ENCODE measurements around the gene ARAF. TPM values are rescaled to one million over a fixed set of nuclear protein-coding genes. Genes with fewer than 3 reads are reported as not detected.

Gene ARAF
- total RNA-seq, 1 donor from 2014 or later: 76.8 TPM

GRCh38 chrX:47610511-47610910 lies 49.5 kb downstream of the ARAF start:
- H3K27ac Mint-ChIP-seq: no peak overlapping the region
- no peaks in the 10 kb centered on the region for H3K36me3 Mint-ChIP-seq (ENCODE audit: insufficient read depth)
- H3K27me3 Mint-ChIP-seq: no peaks in the 10 kb centered on the region
- H3K4me1 Mint-ChIP-seq (ENCODE audit: low read depth): no peaks in the 10 kb centered on the region
- no peak for TF ChIP-seq CTCF (IDR thresholded peaks at IDR 0.05; ENCODE audit: unreplicated experiment)
- H3K9me3 Mint-ChIP-seq (ENCODE audit: low read depth): no peaks in the 10 kb centered on the region
- no peak for DNase-seq (ENCODE audit: low spot score, unreplicated experiment)
- no peak overlapping the region for H3K4me3 Mint-ChIP-seq (ENCODE audit: low read depth)

GRCh38 chrX:47611489-47611888 lies 50.5 kb downstream of the ARAF start:
- no peak overlapping the region for H3K27ac Mint-ChIP-seq
- peaks cover 4% of the 10 kb centered on the region for H3K9me3 Mint-ChIP-seq (ENCODE audit: low read depth)
- H3K4me1 Mint-ChIP-seq (ENCODE audit: low read depth): no peaks in the 10 kb centered on the region
- no peaks in the 10 kb centered on the region for H3K36me3 Mint-ChIP-seq (ENCODE audit: insufficient read depth)
- peaks cover 3% of the 10 kb centered on the region for H3K27me3 Mint-ChIP-seq
- no peak overlapping the region for H3K4me3 Mint-ChIP-seq (ENCODE audit: low read depth)
- DNase-seq (ENCODE audit: low spot score, unreplicated experiment): no peak
- TF ChIP-seq CTCF (IDR thresholded peaks at IDR 0.05; ENCODE audit: unreplicated experiment): no peak

- Mint-ChIP-seq H3K36me3 (ENCODE audit: insufficient read depth) (no peaks in the 10 kb centered on the region), H3K4me3 (ENCODE audit: low read depth) (no peak overlapping the region), H3K27ac (no peak overlapping the region), H3K4me1 (ENCODE audit: low read depth) (no peaks in the 10 kb centered on the region), H3K27me3 (peaks cover 6% of the 10 kb centered on the region), H3K9me3 (ENCODE audit: low read depth) (peaks cover 6% of the 10 kb centered on the region)
- no peak for DNase-seq (ENCODE audit: low spot score, unreplicated experiment)
- no peak for TF ChIP-seq CTCF (IDR thresholded peaks at IDR 0.05; ENCODE audit: unreplicated experiment)
These were observed 50.9 kb downstream of the ARAF start for GRCh38 chrX:47611926-47612325.

GRCh38 chrX:47612418-47612817 lies 51.4 kb downstream of the ARAF start:
- Mint-ChIP-seq H3K36me3 (ENCODE audit: insufficient read depth) (no peaks in the 10 kb centered on the region), H3K4me1 (ENCODE audit: low read depth) (no peaks in the 10 kb centered on the region), H3K9me3 (ENCODE audit: low read depth) (peaks cover 7% of the 10 kb centered on the region), H3K27me3 (peaks cover 7% of the 10 kb centered on the region), H3K27ac (no peak overlapping the region), H3K4me3 (ENCODE audit: low read depth) (no peak overlapping the region)
- TF ChIP-seq CTCF (IDR thresholded peaks at IDR 0.05; ENCODE audit: unreplicated experiment): no peak
- no peak for DNase-seq (ENCODE audit: low spot score, unreplicated experiment)

GRCh38 chrX:47613082-47613481 lies 52.1 kb downstream of the ARAF start:
- no peak overlapping the region for H3K27ac Mint-ChIP-seq
- H3K4me3 Mint-ChIP-seq (ENCODE audit: low read depth): no peak overlapping the region
- H3K9me3 Mint-ChIP-seq (ENCODE audit: low read depth): peaks cover 14% of the 10 kb centered on the region
- no peaks in the 10 kb centered on the region for H3K4me1 Mint-ChIP-seq (ENCODE audit: low read depth)
- no peak for DNase-seq (ENCODE audit: low spot score, unreplicated experiment)
- no peak for TF ChIP-seq CTCF (IDR thresholded peaks at IDR 0.05; ENCODE audit: unreplicated experiment)
- peaks cover 13% of the 10 kb centered on the region for H3K27me3 Mint-ChIP-seq
- no peaks in the 10 kb centered on the region for H3K36me3 Mint-ChIP-seq (ENCODE audit: insufficient read depth)
